GM13976 (cell line): Measurements from ENCODE around the gene HELZ.
"Not testable (repeated sequence)": the region's sequence is repeated elsewhere in the genome, so short reads cannot be mapped to it uniquely, and the experiment has no call there.

Source experiments
- DNase-seq: peaks from one replicate; pipeline ENCODE4 v3.0.0; 2012; ENCODE audit warnings: low spot score
- CTCF ChIP-seq: IDR thresholded peaks from 2 replicates; pipeline ENCODE4 v1.5.1; 2012; ENCODE audit warnings: borderline replicate concordance, mild to moderate bottlenecking; ENCODE audit not compliant: insufficient read depth; ENCODE audit errors: extremely low read depth, missing control alignments, control extremely low read depth
- in situ Hi-C: fragments of 300-500 bp; cut with MboI; formaldehyde crosslinking; loops from one replicate; pipeline ENCODE4 v1.12.0; 2022; ENCODE audit warnings: low sequenced_read_pairs, mixed read lengths, inconsistent platforms; ENCODE audit not compliant: unreplicated experiment

The HELZ gene

GRCh38 chr17:67109111-67109510 is 135.9 kb downstream of the HELZ start:
- in situ Hi-C loops = no loop called here
- no peak for DNase-seq
- no peak for TF ChIP-seq CTCF

- no peak for TF ChIP-seq CTCF
- DNase-seq = no peak
- in situ Hi-C loops = no loop called here
These were observed 136.9 kb downstream of the HELZ start for GRCh38 chr17:67107811-67108775.

- DNase-seq = no peak
- in situ Hi-C loops = no loop called here
- no peak for TF ChIP-seq CTCF
These were observed 137.8 kb downstream of the HELZ start for GRCh38 chr17:67107171-67107570.

- in situ Hi-C loops = no loop called here
- no peak for TF ChIP-seq CTCF
- DNase-seq = no peak
These were observed 139.8 kb downstream of the HELZ start for GRCh38 chr17:67105213-67105612.

- DNase-seq, in situ Hi-C loops: not testable (repeated sequence)
These were observed 140.4 kb downstream of the HELZ start for GRCh38 chr17:67104641-67105040.

GRCh38 chr17:67098006-67098405 is 147.0 kb downstream of the HELZ start:
- TF ChIP-seq CTCF = no peak
- in situ Hi-C loops = no loop called here
- no peak for DNase-seq

GRCh38 chr17:67096609-67097008 is 148.4 kb downstream of the HELZ start:
- in situ Hi-C loops = no loop called here
- DNase-seq = no peak
- TF ChIP-seq CTCF = no peak
